ENCODE data around the gene USP50. TPM values are rescaled to one million over a fixed set of nuclear protein-coding genes. Genes with fewer than 3 reads are reported as not detected.
"Not testable (repeated sequence)": the region's sequence is repeated elsewhere in the genome, so short reads cannot be mapped to it uniquely, and the experiment has no call there.

USP50 gene
- total RNA-seq, 1 experiment from 2014 or later: not detected

GRCh38 chr15:50505656-50506055 lies 40.8 kb downstream of the USP50 start:
- DNase-seq (ENCODE audit: low spot score): not testable (repeated sequence)

GRCh38 chr15:50503144-50503543 lies 43.3 kb downstream of the USP50 start:
- DNase-seq (ENCODE audit: low spot score): no peak

GRCh38 chr15:50501815-50502214 lies 44.7 kb downstream of the USP50 start:
- no peak for DNase-seq (ENCODE audit: low spot score)

- DNase-seq (ENCODE audit: low spot score): no peak
These were observed 46.1 kb downstream of the USP50 start for GRCh38 chr15:50500352-50500751.

GRCh38 chr15:50496692-50497091 lies 49.8 kb downstream of the USP50 start:
- DNase-seq (ENCODE audit: low spot score): no peak

GRCh38 chr15:50494547-50494946 lies 51.9 kb downstream of the USP50 start:
- not testable (repeated sequence) for DNase-seq (ENCODE audit: low spot score)

GRCh38 chr15:50493625-50494024 lies 52.8 kb downstream of the USP50 start:
- DNase-seq (ENCODE audit: low spot score): no peak

GRCh38 chr15:50487287-50487686 lies 59.2 kb downstream of the USP50 start:
- DNase-seq (ENCODE audit: low spot score): no peak

- DNase-seq (ENCODE audit: low spot score): no peak
These were observed 61.1 kb downstream of the USP50 start for GRCh38 chr15:50485389-50485788.

- DNase-seq (ENCODE audit: low spot score): no peak
These were observed 61.7 kb downstream of the USP50 start for GRCh38 chr15:50484781-50485180.

GRCh38 chr15:50476143-50476542 lies 70.3 kb downstream of the USP50 start:
- no peak for DNase-seq (ENCODE audit: low spot score)

- no peak for DNase-seq (ENCODE audit: low spot score)
These were observed 75.4 kb downstream of the USP50 start for GRCh38 chr15:50471072-50471471.

GRCh38 chr15:50463423-50464358 lies 82.8 kb downstream of the USP50 start:
- no peak for DNase-seq (ENCODE audit: low spot score)

GRCh38 chr15:50458348-50459112 lies 87.9 kb downstream of the USP50 start:
- no peak for DNase-seq (ENCODE audit: low spot score)

GRCh38 chr15:50452927-50453326 lies 93.5 kb downstream of the USP50 start:
- DNase-seq (ENCODE audit: low spot score): no peak

Other genes starting within 250 kb of the USP50 start
- gene GABPB1, start 191.5 kb downstream of the USP50 start, total RNA-seq (2014; rRNA removed; shearing (Covaris generic)): 54.0 and 60.7 TPM in 2 replicates
- 52.4 and 53.2 TPM in 2 replicates for gene USP8, start 122.3 kb downstream of the USP50 start, total RNA-seq (2014; rRNA removed; shearing (Covaris generic))
- 27.7 and 31.2 TPM in 2 replicates for gene TRPM7, start 140.1 kb upstream of the USP50 start, total RNA-seq (2014; rRNA removed; shearing (Covaris generic))
- 87.4 and 197 TPM in 2 replicates for gene SPPL2A, start 219.0 kb upstream of the USP50 start, total RNA-seq (2014; rRNA removed; shearing (Covaris generic))